ENCODE data around the gene TRIP12.

Gene TRIP12

DNA sequence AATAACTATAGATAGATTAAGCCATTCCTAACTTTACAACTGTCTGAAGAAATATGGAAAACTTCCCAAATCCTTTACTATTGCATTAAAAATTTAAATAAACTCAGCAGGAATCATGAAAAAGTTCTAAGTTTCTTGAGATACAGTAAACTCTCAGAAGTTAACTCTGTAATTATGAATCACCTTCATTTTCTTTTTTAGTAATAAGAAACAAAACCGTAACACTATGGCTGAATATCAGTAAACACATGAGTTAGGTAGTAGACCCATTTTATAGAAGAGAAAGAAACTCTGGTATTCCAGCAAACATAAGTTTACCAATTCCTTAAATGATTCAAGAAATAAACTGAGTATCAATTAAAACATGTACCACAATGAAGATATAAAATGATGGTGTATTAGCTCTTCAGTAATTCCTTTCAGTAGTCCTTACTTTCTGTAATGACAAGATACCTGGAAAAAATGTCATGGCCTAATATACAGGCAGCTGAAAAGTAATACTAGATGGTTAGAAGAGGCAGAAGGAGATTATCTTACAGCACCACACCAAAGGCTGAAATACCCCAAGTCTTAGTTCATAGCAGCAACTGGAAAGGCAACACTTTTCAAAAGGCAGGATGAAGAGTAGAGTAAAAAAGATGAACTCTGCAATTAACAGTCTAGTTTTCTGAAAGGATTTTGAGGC, 11.5 kb downstream of the TRIP12 start:
- Histone ChIP-seq H3K4me2 (ENCODE audit: low read length) (no peak overlapping the region), H4K20me1 (ENCODE audit: insufficient read depth, low read length) (peaks cover 49% of the 10 kb centered on the region), H2AFZ (ENCODE audit: low read depth, low read length) (no peak overlapping the region), H3K4me3 (ENCODE audit: low read length) (no peak overlapping the region), H3K27ac (ENCODE audit: low read length) (no peak overlapping the region), H3K9ac (ENCODE audit: low read length) (no peak overlapping the region), H3K36me3 (replicated peaks; ENCODE audit: low read depth, low read length) (peaks cover 7% of the 10 kb centered on the region), H3K27me3 (ENCODE audit: low read depth, low read length) (no peaks in the 10 kb centered on the region), H3K4me1 (ENCODE audit: low read length) (peaks cover 15% of the 10 kb centered on the region), H3K79me2 (ENCODE audit: low read length) (peaks cover 65% of the 10 kb centered on the region), H3K9me3 (ENCODE audit: insufficient read depth, low read length) (no peaks in the 10 kb centered on the region)
- no peak for TF ChIP-seq EZH2phosphoT487 (IDR thresholded peaks at IDR 0.05; ENCODE audit: low read depth)
- TF ChIP-seq, protein P1, sequence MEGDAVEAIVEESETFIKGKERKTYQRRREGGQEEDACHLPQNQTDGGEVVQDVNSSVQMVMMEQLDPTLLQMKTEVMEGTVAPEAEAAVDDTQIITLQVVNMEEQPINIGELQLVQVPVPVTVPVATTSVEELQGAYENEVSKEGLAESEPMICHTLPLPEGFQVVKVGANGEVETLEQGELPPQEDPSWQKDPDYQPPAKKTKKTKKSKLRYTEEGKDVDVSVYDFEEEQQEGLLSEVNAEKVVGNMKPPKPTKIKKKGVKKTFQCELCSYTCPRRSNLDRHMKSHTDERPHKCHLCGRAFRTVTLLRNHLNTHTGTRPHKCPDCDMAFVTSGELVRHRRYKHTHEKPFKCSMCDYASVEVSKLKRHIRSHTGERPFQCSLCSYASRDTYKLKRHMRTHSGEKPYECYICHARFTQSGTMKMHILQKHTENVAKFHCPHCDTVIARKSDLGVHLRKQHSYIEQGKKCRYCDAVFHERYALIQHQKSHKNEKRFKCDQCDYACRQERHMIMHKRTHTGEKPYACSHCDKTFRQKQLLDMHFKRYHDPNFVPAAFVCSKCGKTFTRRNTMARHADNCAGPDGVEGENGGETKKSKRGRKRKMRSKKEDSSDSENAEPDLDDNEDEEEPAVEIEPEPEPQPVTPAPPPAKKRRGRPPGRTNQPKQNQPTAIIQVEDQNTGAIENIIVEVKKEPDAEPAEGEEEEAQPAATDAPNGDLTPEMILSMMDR (IDR thresholded peaks at IDR 0.05; ENCODE audit: low read depth, low read length): no peak

DNA sequence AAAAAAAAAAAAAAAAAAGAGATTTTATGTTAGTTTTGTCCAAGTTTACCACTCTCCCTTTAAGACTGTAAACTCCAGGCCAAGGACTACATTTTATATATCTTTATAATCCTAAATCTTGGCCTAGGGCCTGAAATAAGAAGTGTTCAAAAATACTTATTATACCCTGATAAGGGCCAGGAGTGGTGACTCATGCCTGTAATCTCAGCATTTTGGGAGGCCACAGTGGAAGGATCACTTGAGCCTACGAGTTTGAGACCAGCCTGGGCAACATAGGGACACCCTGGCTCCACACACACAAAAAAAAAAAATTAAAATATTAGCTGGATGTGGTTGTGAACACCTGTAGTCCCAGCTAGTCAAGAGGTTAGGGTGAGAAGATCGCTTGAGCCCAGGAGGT, 12.7 kb downstream of the TRIP12 start:
- no peak overlapping the region for H3K4me3 ChIP-seq (ENCODE audit: low read length)
- H4K20me1 ChIP-seq (ENCODE audit: insufficient read depth, low read length): peaks cover 47% of the 10 kb centered on the region
- no peak overlapping the region for H3K27ac ChIP-seq (ENCODE audit: low read length)
- peaks cover 15% of the 10 kb centered on the region for H3K4me1 ChIP-seq (ENCODE audit: low read length)
- peaks cover 7% of the 10 kb centered on the region for H3K36me3 ChIP-seq (replicated peaks; ENCODE audit: low read depth, low read length)
- H3K79me2 ChIP-seq (ENCODE audit: low read length): peaks cover 60% of the 10 kb centered on the region
- no peak overlapping the region for H2AFZ ChIP-seq (ENCODE audit: low read depth, low read length)
- TF ChIP-seq, protein P1 (IDR thresholded peaks at IDR 0.05; ENCODE audit: low read depth, low read length): no peak
- no peak for TF ChIP-seq EZH2phosphoT487 (IDR thresholded peaks at IDR 0.05; ENCODE audit: low read depth)
- no peak overlapping the region for H3K9ac ChIP-seq (ENCODE audit: low read length)
- no peak overlapping the region for H3K4me2 ChIP-seq (ENCODE audit: low read length)
- no peaks in the 10 kb centered on the region for H3K27me3 ChIP-seq (ENCODE audit: low read depth, low read length)
- H3K9me3 ChIP-seq (ENCODE audit: insufficient read depth, low read length): no peaks in the 10 kb centered on the region

DNA sequence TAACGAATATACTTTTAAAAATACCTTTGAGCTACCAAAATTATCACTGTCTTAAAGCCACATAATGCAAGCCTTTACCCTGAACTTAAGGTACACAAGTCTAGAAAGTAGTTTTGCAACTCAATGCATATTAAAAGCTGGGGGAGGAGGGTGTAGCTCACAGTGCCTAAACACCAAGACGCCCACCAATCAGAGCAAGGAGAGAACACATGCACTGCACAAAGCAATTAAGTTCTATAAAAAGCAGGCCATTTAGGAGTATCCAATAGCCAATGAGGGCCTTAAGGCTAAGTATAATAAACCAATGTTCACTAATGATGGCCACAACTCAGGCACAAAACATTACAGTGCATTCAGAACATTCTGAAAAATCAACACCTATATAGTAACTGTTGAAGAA, 16.2 kb downstream of the TRIP12 start:
- H3K27ac ChIP-seq (ENCODE audit: low read length): no peak overlapping the region
- H3K79me2 ChIP-seq (ENCODE audit: low read length): peaks cover 38% of the 10 kb centered on the region
- peaks cover 10% of the 10 kb centered on the region for H3K36me3 ChIP-seq (replicated peaks; ENCODE audit: low read depth, low read length)
- H3K27me3 ChIP-seq (ENCODE audit: low read depth, low read length): no peaks in the 10 kb centered on the region
- H3K9ac ChIP-seq (ENCODE audit: low read length): no peak overlapping the region
- no peak overlapping the region for H2AFZ ChIP-seq (ENCODE audit: low read depth, low read length)
- H3K9me3 ChIP-seq (ENCODE audit: insufficient read depth, low read length): no peaks in the 10 kb centered on the region
- TF ChIP-seq EZH2phosphoT487 (IDR thresholded peaks at IDR 0.05; ENCODE audit: low read depth): no peak
- TF ChIP-seq, protein P1 (IDR thresholded peaks at IDR 0.05; ENCODE audit: low read depth, low read length): no peak
- H3K4me2 ChIP-seq (ENCODE audit: low read length): no peak overlapping the region
- no peak overlapping the region for H3K4me3 ChIP-seq (ENCODE audit: low read length)
- peaks cover 29% of the 10 kb centered on the region for H4K20me1 ChIP-seq (ENCODE audit: insufficient read depth, low read length)
- peaks cover 6% of the 10 kb centered on the region for H3K4me1 ChIP-seq (ENCODE audit: low read length)

DNA sequence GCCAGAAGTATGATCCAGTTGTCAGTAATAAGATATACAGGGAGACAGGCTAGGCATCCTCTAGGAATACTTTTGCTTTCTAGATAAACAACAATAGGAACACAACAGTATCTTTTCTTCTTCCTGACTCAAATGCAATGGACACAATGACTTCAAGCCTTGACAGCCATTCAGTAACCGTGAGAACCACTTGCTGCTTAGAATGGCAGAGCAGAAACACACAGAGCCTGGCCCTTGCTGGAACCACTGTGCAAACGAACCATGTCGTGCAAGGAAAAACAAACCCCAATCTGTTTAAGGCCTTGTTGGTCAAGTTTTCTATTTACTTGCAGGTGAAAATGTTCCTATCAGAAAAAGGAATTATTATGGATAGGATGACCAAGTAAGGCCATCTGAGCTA, 18.8 kb downstream of the TRIP12 start:
- no peaks in the 10 kb centered on the region for H3K4me1 ChIP-seq (ENCODE audit: low read length)
- no peak overlapping the region for H3K4me2 ChIP-seq (ENCODE audit: low read length)
- H3K9ac ChIP-seq (ENCODE audit: low read length): no peak overlapping the region
- no peak overlapping the region for H3K4me3 ChIP-seq (ENCODE audit: low read length)
- H3K27ac ChIP-seq (ENCODE audit: low read length): no peak overlapping the region
- H3K79me2 ChIP-seq (ENCODE audit: low read length): peaks cover 41% of the 10 kb centered on the region
- no peaks in the 10 kb centered on the region for H3K9me3 ChIP-seq (ENCODE audit: insufficient read depth, low read length)
- TF ChIP-seq, protein P1 (IDR thresholded peaks at IDR 0.05; ENCODE audit: low read depth, low read length): no peak
- no peak for TF ChIP-seq EZH2phosphoT487 (IDR thresholded peaks at IDR 0.05; ENCODE audit: low read depth)
- peaks cover 16% of the 10 kb centered on the region for H3K36me3 ChIP-seq (replicated peaks; ENCODE audit: low read depth, low read length)
- peaks cover 30% of the 10 kb centered on the region for H4K20me1 ChIP-seq (ENCODE audit: insufficient read depth, low read length)
- H3K27me3 ChIP-seq (ENCODE audit: low read depth, low read length): no peaks in the 10 kb centered on the region
- no peak overlapping the region for H2AFZ ChIP-seq (ENCODE audit: low read depth, low read length)

Data from OCI-LY3 (cell line).